Measurements from ENCODE around the gene PSME3.
"Not testable (repeated sequence)": the region's sequence is repeated elsewhere in the genome, so short reads cannot be mapped to it uniquely, and the experiment has no call there.

Gene PSME3

DNA sequence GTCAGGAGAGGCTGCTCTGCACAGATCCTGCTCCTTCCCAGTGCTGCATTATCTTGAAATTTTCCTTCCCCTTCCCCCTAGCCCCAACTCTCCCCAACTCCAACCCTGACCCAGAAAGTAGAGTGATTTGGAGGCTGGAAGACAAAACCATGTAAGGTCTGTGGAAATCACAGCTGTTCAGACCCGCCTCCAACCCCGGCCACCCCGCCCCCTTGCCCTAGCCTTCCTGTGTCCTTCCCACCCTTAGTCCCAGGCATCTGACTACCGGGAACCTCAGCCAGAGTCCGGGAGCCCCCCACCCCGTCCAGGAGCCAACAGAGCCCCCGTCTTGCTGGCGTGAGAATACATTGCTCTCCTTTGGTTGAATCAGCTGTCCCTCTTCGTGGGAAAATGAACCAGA is 17.8 kb downstream of the PSME3 start, which contains the start of gene AOC3:
Gene AOC3, plus strand, starts transcription at position 246 of the 400 bp plus-strand sequence. Its CDS starts 145 bp downstream, at position 391.
- DNase-seq (ENCODE audit: low read depth), result no peak
- H3K4me3 ChIP-seq (ENCODE audit: low read length), result no peak within 1 kb of the TSS
- TF ChIP-seq, protein P1, sequence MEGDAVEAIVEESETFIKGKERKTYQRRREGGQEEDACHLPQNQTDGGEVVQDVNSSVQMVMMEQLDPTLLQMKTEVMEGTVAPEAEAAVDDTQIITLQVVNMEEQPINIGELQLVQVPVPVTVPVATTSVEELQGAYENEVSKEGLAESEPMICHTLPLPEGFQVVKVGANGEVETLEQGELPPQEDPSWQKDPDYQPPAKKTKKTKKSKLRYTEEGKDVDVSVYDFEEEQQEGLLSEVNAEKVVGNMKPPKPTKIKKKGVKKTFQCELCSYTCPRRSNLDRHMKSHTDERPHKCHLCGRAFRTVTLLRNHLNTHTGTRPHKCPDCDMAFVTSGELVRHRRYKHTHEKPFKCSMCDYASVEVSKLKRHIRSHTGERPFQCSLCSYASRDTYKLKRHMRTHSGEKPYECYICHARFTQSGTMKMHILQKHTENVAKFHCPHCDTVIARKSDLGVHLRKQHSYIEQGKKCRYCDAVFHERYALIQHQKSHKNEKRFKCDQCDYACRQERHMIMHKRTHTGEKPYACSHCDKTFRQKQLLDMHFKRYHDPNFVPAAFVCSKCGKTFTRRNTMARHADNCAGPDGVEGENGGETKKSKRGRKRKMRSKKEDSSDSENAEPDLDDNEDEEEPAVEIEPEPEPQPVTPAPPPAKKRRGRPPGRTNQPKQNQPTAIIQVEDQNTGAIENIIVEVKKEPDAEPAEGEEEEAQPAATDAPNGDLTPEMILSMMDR (conservative IDR thresholded peaks at IDR 0.05; ENCODE audit: low read length), result no peak

DNA sequence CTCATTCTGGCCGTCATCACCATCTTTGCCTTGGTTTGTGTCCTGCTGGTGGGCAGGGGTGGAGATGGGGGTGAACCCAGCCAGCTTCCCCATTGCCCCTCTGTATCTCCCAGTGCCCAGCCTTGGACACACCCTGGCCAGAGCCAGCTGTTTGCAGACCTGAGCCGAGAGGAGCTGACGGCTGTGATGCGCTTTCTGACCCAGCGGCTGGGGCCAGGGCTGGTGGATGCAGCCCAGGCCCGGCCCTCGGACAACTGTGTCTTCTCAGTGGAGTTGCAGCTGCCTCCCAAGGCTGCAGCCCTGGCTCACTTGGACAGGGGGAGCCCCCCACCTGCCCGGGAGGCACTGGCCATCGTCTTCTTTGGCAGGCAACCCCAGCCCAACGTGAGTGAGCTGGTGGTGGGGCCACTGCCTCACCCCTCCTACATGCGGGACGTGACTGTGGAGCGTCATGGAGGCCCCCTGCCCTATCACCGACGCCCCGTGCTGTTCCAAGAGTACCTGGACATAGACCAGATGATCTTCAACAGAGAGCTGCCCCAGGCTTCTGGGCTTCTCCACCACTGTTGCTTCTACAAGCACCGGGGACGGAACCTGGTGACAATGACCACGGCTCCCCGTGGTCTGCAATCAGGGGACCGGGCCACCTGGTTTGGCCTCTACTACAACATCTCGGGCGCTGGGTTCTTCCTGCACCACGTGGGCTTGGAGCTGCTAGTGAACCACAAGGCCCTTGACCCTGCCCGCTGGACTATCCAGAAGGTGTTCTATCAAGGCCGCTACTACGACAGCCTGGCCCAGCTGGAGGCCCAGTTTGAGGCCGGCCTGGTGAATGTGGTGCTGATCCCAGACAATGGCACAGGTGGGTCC is 18.4 kb downstream of the PSME3 start:
- DNase-seq (ENCODE audit: low read depth), result not testable (repeated sequence)

DNA sequence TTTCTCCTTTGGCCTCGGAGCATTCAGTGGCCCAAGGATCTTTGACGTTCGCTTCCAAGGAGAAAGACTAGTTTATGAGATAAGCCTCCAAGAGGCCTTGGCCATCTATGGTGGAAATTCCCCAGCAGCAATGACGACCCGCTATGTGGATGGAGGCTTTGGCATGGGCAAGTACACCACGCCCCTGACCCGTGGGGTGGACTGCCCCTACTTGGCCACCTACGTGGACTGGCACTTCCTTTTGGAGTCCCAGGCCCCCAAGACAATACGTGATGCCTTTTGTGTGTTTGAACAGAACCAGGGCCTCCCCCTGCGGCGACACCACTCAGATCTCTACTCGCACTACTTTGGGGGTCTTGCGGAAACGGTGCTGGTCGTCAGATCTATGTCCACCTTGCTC is 19.2 kb downstream of the PSME3 start:
- DNase-seq (ENCODE audit: low read depth), result no peak
- no peak overlapping the region for H3K4me3 ChIP-seq (ENCODE audit: low read length)
- TF ChIP-seq, protein P1 (conservative IDR thresholded peaks at IDR 0.05; ENCODE audit: low read length), result no peak

More for the DNA sequence above, 18.4 kb downstream of the PSME3 start:
- H3K4me3 ChIP-seq (ENCODE audit: low read length), result not testable (repeated sequence)

DNA sequence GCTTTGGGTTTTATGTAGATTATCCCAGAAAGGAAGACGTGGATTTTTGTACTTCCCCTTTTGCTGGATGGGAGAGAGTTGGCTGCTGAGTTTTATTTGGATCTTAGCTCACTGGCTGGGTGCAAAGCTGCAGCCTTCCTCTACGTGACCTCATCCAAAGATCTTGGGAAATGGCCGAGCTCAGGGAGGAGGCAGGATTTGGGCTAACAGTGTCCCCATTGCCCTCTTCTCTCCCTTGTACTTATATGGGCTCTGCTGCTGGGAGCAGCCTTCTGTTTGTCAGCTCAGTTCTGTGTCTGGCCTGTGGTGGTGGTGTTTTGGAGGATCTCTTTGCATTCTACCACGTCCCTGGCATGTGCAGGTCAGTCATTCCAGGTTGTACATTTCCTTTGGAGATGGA is 19.8 kb downstream of the PSME3 start:
- TF ChIP-seq, protein P1 (conservative IDR thresholded peaks at IDR 0.05; ENCODE audit: low read length), result no peak
- H3K4me3 ChIP-seq (ENCODE audit: low read length), result no peak overlapping the region
- no peak for DNase-seq (ENCODE audit: low read depth)

DNA sequence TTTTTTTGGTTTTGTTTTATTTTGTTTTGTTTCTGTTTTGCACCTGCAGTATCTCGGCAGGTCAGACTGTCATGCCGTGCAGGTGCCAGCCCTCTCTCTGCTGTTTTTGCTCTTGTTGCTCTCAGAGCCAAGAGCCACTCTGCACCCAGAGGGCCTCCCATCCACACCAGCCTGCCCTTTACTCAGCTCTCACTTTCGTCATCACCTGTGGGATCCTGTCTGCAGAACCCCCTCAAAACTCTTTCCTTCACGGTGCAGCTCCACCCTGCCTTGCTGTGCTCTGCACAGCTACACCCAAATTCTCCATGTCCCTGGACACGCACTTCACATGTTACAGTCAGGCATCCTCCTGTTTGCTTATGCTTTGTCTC is 20.4 kb downstream of the PSME3 start:
- TF ChIP-seq, protein P1 (conservative IDR thresholded peaks at IDR 0.05; ENCODE audit: low read length), result no peak
- DNase-seq (ENCODE audit: low read depth), result no peak
- no peak overlapping the region for H3K4me3 ChIP-seq (ENCODE audit: low read length)

DNA sequence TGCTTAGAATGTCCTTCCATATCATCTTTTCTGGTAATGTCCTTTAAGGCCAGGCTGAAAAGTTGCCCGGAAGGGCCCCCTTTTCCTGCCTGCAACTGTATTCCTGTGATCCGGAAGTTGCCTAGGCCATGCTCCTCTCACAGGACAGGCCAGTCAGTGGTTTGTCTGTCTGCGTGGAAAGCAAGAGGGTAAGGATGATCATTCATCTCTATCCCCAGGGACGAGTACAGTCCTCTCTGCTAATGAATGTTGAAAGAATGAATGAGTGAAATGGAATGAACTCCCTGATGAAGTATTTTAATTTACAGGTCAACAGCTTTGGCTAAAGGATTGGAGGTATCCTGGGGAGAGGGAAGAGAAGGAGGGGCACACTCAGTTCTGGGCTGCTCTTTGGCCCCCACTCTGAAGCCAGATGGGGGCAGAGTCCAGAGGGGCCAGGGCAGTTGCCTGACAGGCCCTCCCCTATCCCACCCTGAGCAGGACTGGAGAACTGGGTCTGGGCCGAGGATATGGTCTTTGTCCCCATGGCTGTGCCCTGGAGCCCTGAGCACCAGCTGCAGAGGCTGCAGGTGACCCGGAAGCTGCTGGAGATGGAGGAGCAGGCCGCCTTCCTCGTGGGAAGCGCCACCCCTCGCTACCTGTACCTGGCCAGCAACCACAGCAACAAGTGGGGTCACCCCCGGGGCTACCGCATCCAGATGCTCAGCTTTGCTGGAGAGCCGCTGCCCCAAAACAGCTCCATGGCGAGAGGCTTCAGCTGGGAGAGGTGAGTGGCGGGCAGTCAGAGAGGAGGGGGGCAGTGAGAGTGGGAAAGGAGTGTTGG is 21.0 kb downstream of the PSME3 start:
- TF ChIP-seq, protein P1 (conservative IDR thresholded peaks at IDR 0.05; ENCODE audit: low read length), result no peak
- no peak overlapping the region for H3K4me3 ChIP-seq (ENCODE audit: low read length)
- DNase-seq (ENCODE audit: low read depth), result no peak

DNA sequence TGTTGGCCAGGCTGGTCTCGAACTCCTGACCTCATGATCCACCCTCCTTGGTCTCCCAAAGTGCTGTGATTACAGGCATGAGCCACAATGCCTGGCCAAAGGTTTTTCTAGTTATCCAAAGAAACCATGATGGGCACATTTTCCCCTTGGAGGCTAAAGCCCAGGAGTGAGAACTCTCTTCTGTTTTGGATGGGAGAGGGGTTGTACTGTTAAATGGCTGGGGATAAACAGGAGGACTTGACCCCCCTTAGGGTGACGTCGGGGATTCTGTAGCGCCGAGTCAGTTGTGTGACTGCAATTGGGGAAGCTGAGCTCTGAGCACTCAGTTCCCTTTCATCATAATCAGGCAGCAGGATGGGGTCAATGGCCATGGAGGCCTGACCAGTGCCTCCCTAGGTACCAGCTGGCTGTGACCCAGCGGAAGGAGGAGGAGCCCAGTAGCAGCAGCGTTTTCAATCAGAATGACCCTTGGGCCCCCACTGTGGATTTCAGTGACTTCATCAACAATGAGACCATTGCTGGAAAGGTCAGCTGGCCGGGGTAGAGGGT is 21.9 kb downstream of the PSME3 start:
- H3K4me3 ChIP-seq (ENCODE audit: low read length), result no peak overlapping the region
- DNase-seq (ENCODE audit: low read depth), result no peak
- TF ChIP-seq, protein P1 (conservative IDR thresholded peaks at IDR 0.05; ENCODE audit: low read length), result no peak

DNA sequence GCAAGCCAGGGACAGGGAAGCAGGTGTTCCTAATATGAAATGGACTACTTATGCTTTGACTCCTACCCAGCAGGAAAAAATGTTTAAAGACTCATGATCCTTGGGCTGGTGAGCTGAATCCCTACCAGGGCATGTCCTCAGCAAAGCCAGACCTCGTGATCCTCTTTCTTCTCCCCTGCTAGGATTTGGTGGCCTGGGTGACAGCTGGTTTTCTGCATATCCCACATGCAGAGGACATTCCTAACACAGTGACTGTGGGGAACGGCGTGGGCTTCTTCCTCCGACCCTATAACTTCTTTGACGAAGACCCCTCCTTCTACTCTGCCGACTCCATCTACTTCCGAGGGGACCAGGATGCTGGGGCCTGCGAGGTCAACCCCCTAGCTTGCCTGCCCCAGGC is 22.9 kb downstream of the PSME3 start:
- not testable (repeated sequence) for H3K4me3 ChIP-seq (ENCODE audit: low read length); DNase-seq (ENCODE audit: low read depth)

DNA sequence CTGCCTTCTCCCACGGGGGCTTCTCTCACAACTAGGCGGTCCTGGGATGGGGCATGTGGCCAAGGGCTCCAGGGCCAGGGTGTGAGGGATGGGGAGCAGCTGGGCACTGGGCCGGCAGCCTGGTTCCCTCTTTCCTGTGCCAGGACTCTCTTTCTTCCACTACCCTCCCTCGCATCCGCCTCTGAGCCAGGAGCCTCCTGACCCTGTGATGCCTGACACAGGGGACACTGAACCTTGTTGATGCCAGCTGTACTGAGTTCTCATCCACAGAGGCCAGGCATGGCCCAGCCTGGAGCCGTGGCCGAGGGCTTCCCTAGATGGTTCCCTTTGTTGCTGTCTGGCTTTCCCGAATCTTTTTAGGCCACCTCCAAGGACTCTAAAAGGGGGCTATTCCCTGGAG is 23.3 kb downstream of the PSME3 start:
- DNase-seq (ENCODE audit: low read depth); H3K4me3 ChIP-seq (ENCODE audit: low read length): not testable (repeated sequence)

Measured in AG10803 (cell line).